ENCODE measurements around the gene ADARB1.

The ADARB1 gene

DNA sequence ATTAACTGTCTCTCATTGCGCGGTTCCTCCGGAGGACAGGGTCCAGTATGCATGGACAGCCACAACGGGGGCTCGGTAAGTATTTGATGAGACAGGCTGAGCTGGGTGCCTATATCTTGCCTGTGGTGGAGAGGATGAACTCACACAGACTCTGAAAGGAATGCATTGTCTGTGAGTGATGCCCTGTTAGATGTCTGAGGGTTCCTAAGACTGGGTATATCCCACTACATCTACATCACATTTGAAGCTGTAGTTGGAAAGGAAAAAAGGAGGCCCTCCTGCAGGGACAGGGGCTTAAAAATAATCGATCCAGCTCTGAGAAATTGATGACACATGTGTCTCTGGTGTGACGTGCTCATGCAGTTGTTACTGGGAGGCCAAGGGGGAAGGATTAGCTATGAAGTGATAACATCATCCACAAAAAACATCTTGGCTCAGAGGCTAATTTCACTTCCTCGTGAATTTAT lies 1.9 kb downstream of the ADARB1 start:
- Histone ChIP-seq H3K4me1 (ENCODE audit: insufficient read depth, poor library complexity, severe bottlenecking) (peaks cover 16% of the 10 kb centered on the region), H3K36me3 (ENCODE audit: low read depth) (no peaks in the 10 kb centered on the region), H3K27ac (ENCODE audit: poor library complexity, severe bottlenecking) (peak overlapping the region; percentile 2), H3K4me3 (ENCODE audit: severe bottlenecking) (peak overlapping the region; percentile 88), H3K27me3 (ENCODE audit: insufficient read depth, poor library complexity, severe bottlenecking) (no peaks in the 10 kb centered on the region), H3K9me3 (ENCODE audit: severe bottlenecking) (no peaks in the 10 kb centered on the region)
- no peak for DNase-seq (ENCODE audit: low spot score)
- TF ChIP-seq, protein P1, sequence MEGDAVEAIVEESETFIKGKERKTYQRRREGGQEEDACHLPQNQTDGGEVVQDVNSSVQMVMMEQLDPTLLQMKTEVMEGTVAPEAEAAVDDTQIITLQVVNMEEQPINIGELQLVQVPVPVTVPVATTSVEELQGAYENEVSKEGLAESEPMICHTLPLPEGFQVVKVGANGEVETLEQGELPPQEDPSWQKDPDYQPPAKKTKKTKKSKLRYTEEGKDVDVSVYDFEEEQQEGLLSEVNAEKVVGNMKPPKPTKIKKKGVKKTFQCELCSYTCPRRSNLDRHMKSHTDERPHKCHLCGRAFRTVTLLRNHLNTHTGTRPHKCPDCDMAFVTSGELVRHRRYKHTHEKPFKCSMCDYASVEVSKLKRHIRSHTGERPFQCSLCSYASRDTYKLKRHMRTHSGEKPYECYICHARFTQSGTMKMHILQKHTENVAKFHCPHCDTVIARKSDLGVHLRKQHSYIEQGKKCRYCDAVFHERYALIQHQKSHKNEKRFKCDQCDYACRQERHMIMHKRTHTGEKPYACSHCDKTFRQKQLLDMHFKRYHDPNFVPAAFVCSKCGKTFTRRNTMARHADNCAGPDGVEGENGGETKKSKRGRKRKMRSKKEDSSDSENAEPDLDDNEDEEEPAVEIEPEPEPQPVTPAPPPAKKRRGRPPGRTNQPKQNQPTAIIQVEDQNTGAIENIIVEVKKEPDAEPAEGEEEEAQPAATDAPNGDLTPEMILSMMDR (IDR thresholded peaks at IDR 0.05; ENCODE audit: poor library complexity, severe bottlenecking): no peak
- ATAC-seq (ENCODE audit: low read depth): peak; percentile 26; the same call in 1 of the 3 replicates

DNA sequence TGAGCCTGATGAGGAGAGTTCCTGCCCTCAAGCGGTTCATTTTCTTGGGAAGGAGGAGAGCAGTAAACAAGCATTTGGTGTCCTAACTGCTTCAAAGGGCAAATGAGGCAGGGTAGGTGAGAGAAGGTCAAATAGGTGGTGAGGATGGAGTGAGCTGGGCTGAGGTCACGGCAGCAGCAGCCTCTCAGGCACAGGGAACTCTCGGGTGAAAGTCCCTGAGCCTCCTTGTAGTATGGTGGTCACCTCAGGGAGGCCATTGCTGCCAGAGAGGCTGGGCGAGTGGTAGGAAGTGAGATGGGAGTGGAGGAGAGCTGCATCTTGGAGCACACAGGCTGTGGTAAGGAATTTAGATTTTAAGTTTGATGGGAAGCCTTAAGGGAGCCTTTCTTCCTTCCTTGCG lies 4.0 kb downstream of the ADARB1 start:
- DNase-seq (ENCODE audit: low spot score) (no peak), ATAC-seq (ENCODE audit: low read depth) (no peak)
- no peak overlapping the region for H3K4me3 ChIP-seq (ENCODE audit: severe bottlenecking)
- peaks cover 16% of the 10 kb centered on the region for H3K4me1 ChIP-seq (ENCODE audit: insufficient read depth, poor library complexity, severe bottlenecking)
- no peaks in the 10 kb centered on the region for H3K27me3 ChIP-seq (ENCODE audit: insufficient read depth, poor library complexity, severe bottlenecking)
- peaks cover 7% of the 10 kb centered on the region; the same call in 1 of the 2 replicates for H3K36me3 ChIP-seq (ENCODE audit: low read depth)
- H3K27ac ChIP-seq (ENCODE audit: poor library complexity, severe bottlenecking): peak overlapping the region; percentile 30
- H3K9me3 ChIP-seq (ENCODE audit: severe bottlenecking): no peaks in the 10 kb centered on the region
- TF ChIP-seq, protein P1 (IDR thresholded peaks at IDR 0.05; ENCODE audit: poor library complexity, severe bottlenecking): no peak

DNA sequence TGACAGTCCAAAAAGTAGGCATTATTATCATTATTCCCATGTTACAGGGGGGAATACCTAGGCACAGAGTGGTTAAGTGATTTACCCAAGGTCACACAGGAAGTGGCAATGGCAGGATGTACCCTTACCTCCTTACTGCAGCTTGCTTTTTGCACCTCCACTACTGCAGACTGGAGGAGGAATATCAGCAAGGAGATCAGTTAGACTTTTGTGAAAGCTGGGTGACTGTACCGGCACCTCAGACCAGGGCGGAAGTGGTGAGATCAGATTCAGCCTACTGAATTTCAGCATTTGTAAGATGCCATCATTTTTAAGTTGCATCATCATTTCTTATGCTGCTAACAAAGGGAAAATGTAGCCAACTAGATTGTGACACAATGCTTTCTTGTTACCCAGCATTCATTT lies 4.5 kb downstream of the ADARB1 start:
- DNase-seq (ENCODE audit: low spot score): no peak
- Histone ChIP-seq H3K9me3 (ENCODE audit: severe bottlenecking) (no peaks in the 10 kb centered on the region), H3K27ac (ENCODE audit: poor library complexity, severe bottlenecking) (peak overlapping the region; percentile 30), H3K27me3 (ENCODE audit: insufficient read depth, poor library complexity, severe bottlenecking) (no peaks in the 10 kb centered on the region), H3K4me3 (ENCODE audit: severe bottlenecking) (no peak overlapping the region), H3K36me3 (ENCODE audit: low read depth) (peaks cover 7% of the 10 kb centered on the region; the same call in 1 of the 2 replicates), H3K4me1 (ENCODE audit: insufficient read depth, poor library complexity, severe bottlenecking) (peaks cover 16% of the 10 kb centered on the region)
- TF ChIP-seq, protein P1 (IDR thresholded peaks at IDR 0.05; ENCODE audit: poor library complexity, severe bottlenecking): no peak
- peak; percentile 30; the same call in 1 of the 3 replicates for ATAC-seq (ENCODE audit: low read depth)

DNA sequence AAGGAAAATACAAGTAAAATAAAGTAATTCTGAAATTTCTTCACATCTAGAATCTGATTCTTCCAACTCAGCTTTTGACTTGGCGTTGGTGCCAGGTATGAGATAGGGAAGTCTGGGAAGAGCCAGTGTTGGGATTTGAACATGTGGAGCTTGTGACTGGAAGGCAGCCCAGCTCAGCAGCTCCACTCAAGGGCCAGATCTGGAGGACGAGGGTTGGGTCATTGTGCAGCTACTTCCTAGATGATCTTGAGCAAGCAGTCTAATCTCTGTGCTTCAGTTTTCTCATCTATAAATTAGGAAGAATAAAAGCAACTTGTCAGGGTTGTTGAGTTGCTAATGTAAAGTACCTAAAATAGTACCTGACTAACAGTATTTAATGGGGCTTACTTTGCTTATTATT lies 5.0 kb downstream of the ADARB1 start:
- Histone ChIP-seq H3K9me3 (ENCODE audit: severe bottlenecking) (no peaks in the 10 kb centered on the region), H3K27ac (ENCODE audit: poor library complexity, severe bottlenecking) (peak overlapping the region; percentile 30), H3K36me3 (ENCODE audit: low read depth) (peaks cover 7% of the 10 kb centered on the region; the same call in 1 of the 2 replicates), H3K27me3 (ENCODE audit: insufficient read depth, poor library complexity, severe bottlenecking) (no peaks in the 10 kb centered on the region), H3K4me3 (ENCODE audit: severe bottlenecking) (no peak overlapping the region), H3K4me1 (ENCODE audit: insufficient read depth, poor library complexity, severe bottlenecking) (peaks cover 16% of the 10 kb centered on the region)
- TF ChIP-seq, protein P1 (IDR thresholded peaks at IDR 0.05; ENCODE audit: poor library complexity, severe bottlenecking): no peak
- ATAC-seq (ENCODE audit: low read depth) (no peak), DNase-seq (ENCODE audit: low spot score) (no peak)

DNA sequence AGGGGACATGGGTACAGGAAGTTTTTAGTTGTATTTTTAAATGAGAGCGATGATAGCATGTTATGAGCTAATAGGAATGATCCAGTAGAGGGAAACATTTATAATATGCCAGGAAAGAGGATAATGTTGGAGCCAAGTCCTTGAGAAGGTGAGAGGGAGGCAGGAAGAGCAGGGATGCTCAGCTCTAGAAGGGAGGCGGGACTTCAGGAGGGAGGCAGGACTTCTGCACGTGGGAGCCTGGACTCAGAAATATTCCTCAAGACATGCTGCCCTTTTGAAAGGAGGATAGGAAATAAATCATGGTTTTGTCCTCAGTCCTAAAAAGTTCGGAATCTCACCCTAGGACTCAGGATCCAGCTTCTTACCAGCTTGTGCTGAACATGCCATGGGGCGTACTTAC lies 5.9 kb downstream of the ADARB1 start:
- Histone ChIP-seq H3K9me3 (ENCODE audit: severe bottlenecking) (no peaks in the 10 kb centered on the region), H3K36me3 (ENCODE audit: low read depth) (peaks cover 7% of the 10 kb centered on the region; the same call in 1 of the 2 replicates), H3K27ac (ENCODE audit: poor library complexity, severe bottlenecking) (no peak overlapping the region), H3K4me3 (ENCODE audit: severe bottlenecking) (no peak overlapping the region), H3K27me3 (ENCODE audit: insufficient read depth, poor library complexity, severe bottlenecking) (no peaks in the 10 kb centered on the region), H3K4me1 (ENCODE audit: insufficient read depth, poor library complexity, severe bottlenecking) (peaks cover 16% of the 10 kb centered on the region)
- no peak for DNase-seq (ENCODE audit: low spot score)
- ATAC-seq (ENCODE audit: low read depth): no peak
- TF ChIP-seq, protein P1 (IDR thresholded peaks at IDR 0.05; ENCODE audit: poor library complexity, severe bottlenecking): no peak

All from RWPE2 (cell line).